IPS DF 4.7 (cell line): Measurements from ENCODE around the gene METTL22.

ENCODE experiments used
- DNase-seq: peaks from one replicate; pipeline ENCODE4 v3.0.0-alpha.2; 2013; ENCODE audit warnings: low spot score; ENCODE audit errors: extremely low read depth

Gene METTL22, protein sequence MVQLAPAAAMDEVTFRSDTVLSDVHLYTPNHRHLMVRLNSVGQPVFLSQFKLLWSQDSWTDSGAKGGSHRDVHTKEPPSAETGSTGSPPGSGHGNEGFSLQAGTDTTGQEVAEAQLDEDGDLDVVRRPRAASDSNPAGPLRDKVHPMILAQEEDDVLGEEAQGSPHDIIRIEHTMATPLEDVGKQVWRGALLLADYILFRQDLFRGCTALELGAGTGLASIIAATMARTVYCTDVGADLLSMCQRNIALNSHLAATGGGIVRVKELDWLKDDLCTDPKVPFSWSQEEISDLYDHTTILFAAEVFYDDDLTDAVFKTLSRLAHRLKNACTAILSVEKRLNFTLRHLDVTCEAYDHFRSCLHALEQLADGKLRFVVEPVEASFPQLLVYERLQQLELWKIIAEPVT

GRCh38 chr16:8621572-8622314, at the start of gene METTL22:
Gene METTL22, plus strand, starts transcription at chr16:8621698. Its CDS starts 3,968 bp downstream, at chr16:8625666.
- DNase-seq = peak; percentile 30

DNA sequence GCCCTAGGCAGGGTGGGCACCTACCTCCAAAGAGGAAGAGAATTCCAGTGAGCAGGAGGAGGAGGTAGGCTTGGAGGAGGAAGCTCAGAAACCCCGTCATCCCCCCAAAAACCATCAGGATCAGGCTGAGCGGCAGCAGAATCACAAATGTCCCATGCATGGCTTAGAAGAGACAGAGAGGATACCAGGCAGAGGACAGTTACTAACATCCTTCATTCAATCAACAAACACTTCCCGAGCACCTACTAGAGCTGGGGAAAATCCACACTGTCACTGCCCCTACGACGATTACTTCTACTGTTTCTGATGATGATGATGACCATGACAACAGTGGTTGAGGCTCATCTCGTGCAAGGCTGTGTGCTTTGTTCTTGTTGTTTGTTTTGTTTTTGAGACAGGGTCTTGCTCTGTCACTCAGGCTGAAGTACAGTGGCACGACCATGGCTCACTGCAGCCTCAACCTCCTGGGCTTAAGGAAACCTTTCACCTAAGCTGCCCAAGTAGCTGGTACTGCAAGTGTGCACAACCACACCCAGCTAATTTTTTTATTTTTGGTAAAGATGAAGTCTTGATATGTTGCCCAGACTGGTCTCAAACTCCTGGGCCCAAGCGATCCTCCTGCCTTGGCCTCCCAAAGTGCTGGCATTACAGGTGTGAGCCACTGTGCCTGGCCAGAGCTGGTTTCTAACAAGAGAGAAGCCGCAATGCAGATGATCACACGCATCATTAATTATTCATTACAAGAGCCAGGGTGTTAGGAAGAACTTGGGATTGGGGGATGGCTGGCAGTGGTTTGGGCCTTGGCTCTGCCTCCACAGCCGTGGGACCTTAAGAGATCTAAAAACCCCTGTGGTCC, 49.2 kb upstream of the METTL22 start:
- DNase-seq = no peak

DNA sequence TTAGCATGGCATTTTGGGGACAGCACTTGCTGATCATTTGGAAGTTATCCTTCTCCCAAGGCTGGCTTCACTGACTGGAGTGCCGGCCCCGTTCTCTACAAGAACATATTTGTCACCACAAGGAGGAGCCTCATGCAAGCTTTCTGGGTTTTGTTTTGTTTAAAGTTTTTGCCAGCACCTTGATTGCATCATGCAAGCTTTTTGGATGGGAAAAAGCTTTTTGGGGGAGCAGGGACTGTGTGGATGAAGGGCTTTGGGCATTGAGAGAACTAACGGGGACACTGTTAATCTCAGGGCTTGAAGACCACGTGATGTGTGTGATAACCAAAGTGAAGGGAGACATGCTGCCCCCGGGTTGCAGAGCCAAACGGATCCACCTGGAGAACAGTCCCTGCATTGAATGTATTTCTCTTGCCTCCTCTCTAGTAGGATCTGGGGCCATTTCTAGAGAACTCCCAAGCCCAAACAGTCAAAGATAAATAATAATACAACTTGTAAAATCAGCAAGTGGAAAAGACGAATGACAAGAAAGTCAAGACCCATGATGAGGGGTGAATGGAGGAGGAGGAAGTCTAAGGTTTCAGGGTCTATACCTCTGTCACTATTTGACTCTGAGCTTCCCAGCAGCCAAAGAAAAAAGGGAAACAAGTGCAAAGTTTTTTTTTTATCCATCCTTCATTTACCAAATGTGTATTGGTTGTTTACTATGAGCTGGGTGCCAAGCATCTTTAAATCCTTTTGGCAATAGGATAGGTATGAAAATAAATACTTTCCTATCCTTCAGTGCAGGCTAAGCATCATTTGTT, 48.4 kb upstream of the METTL22 start:
- no peak for DNase-seq

DNA sequence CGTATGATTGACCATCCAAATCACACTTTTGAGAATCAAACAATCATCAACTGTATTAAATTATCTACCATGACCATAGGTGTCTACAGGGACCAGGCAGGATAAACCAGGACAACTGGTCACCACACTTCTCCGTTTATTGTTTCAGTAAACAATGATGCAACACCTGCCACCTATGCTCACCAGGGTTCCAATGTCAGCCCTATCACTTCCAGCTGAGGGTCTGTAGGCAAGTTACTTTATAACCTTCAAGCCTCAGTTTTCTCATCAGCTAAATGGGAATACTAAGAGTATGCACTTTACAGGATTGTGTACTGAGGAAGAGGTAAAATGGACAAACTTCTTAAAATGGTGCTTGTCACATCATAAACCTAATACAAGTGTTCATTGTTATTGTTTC, 46.1 kb upstream of the METTL22 start:
- no peak for DNase-seq

DNA sequence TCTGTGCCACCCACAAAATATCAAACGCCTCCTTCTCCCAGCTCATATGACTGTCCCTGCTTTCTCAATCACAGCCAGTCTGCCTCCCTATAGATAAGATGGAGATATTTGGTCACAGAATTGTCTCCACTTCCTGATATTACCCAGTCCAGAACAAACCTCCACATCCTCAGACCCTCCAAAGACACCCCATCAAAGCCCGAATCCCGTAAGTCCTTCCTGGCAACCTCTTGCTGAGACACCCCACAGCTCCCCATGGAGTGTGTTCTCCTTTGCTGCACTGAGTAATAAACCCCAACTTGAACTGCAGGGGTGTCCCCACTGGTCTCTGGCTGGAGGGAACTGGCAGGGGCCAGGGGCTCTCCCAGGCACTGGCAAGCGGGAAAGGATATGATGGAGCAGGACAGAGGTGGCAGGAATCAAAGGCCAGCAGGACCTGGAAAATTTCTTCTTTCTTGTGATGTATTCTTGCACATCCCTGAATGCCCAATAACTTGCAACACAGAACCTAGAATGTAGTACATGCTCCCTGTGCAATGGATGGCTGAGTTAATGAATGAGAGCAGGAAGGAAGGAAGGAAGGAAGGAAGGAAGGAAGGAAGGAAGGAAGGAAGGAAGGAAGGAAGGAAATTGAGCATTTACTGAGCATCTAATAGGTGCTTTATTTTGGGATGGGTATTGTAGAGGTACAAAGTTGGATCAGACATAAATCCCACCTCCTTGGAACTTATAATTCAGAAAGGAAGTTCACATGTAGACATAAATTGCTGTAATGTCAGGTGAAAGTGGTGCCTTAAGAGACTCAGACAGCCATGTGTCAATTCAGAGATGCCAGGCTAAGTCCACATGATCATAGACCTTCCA, 45.1 kb upstream of the METTL22 start:
- no peak for DNase-seq

DNA sequence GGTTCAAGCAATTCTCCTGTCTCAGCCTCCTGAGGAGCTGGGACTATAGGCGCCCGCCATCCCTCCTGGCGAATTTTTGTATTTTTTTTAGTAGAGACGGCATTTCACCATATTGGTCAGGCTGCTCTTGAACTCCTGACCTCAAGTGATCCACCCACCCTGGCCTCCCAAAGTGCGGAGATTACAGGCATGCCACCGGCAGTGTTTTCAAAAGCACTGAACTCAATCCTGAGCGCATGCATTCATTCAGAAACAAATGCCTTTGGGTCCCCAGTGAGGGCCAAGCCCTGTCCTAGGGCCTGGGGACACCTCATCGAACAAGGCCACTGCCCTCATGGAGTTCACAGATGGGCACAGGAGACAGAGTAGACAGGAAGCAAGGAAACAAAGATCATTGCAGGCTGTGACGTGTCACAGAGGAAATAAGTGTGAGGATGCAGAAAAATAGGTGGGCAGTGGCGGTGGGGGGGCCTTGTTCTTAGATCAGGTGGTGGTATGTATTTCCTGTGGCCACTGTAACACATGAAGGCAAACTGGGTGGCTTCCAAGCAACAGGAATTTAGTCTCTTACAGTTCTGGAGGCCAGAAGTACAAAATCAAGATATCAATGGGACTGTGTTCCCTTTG, 43.7 kb upstream of the METTL22 start:
- no peak for DNase-seq

- DNase-seq = no peak
Measured at GRCh38 chr16:8579559-8579958, 41.9 kb upstream of the METTL22 start.

GRCh38 chr16:8581831-8582580, 39.5 kb upstream of the METTL22 start:
- no peak for DNase-seq

DNA sequence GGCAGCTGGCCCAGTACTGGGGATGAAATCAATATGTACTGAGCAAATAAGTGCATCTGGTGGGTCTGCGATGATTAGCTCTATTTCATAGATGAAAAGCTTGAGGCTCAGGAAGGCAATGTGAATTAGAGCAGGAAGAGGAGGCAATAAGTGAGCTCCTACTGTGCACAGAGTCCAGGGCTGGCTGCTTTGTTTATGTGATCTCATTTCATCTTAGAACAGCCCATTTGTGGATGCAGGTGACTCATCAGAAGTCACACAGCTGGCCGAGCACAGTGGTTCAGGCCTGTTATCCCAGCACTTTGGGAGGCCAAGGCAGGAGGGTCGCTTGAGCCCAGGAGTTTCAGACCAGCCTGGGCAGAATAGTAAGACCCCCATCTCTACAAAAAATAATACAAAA, 38.3 kb upstream of the METTL22 start:
- DNase-seq = no peak

- no peak for DNase-seq
Measured at GRCh38 chr16:8583732-8584131, 37.8 kb upstream of the METTL22 start.

DNA sequence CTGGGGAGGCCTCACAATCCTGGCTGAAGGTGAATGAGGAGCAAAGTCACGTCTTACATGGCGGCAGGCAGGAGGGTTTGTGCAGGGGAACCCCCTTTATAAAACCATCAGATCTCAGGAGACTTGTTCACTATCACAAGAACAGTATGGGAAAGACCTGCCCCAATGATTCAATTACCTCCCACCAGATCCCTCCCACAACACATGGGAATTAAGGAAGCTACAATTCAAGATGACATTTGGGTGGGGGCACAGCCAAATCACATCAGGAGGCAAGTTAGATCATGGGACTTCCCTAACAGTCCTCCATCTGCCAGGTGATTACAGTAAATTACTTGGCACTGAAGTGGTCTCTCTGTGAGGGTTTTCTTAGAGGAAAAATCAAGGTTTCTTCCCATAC, 36.5 kb upstream of the METTL22 start:
- DNase-seq = no peak

GRCh38 chr16:8585857-8586256, 35.6 kb upstream of the METTL22 start:
- no peak for DNase-seq

GRCh38 chr16:8587065-8587464, 34.4 kb upstream of the METTL22 start:
- DNase-seq = no peak

DNA sequence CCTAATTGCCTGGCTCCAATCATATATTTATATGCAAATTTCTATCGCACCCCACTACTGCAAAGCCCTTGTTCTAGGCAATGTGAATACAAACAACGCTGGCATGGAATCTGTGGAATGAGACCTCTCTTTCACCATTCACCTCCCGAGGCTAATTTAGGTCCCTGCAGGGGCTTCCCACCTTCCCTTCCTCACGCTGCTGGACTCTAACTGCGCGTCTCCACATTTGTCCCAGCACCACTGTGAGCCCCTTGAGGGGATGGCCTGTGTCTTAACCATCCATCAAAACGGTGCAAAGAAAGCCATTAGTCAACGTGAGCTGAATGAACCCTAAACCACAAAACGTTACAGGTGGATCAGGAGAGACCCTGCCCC, 32.8 kb upstream of the METTL22 start:
- DNase-seq = no peak

DNA sequence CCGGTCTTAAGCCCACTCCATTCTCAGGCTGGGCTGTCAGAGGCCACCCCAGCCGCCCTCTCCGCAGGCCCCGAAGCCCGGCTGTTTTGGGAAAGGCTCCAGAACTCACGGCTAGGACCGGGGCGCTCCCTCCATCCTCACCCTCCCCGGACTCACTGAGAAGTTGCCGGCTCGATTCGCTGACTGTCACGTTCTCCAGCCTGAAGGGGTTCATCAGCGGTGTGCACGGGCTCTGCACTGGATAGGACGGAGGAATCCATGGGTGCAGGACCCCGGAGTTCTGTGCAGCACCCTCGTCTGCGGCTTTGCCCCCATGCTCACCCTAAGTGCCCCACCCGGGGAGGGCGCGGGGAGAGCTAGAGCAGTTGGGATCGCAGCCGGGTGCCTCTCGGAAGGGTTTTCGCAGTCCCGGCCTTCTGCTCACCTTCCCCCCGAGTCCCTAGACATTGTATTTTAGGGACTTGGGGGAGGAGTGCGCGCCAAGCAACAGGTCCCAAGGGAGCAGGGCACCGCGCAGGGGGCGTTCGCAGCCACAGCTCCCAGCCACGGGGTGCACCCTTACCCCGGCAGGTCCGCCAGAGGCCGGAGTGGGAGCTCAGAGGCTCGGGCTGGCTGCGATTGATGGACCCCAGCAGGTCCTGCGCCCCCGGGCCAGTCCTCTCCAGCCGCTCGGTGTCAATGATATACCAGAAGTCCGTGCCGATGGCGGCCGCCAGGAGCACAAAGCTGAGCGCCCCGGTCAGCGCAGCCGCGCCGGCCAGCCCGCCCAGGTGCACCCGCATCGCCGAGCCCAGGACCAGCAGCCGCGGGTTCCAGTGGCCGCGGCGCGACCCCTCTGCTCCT, 32.2 kb upstream of the METTL22 start:
- DNase-seq = no peak

DNA sequence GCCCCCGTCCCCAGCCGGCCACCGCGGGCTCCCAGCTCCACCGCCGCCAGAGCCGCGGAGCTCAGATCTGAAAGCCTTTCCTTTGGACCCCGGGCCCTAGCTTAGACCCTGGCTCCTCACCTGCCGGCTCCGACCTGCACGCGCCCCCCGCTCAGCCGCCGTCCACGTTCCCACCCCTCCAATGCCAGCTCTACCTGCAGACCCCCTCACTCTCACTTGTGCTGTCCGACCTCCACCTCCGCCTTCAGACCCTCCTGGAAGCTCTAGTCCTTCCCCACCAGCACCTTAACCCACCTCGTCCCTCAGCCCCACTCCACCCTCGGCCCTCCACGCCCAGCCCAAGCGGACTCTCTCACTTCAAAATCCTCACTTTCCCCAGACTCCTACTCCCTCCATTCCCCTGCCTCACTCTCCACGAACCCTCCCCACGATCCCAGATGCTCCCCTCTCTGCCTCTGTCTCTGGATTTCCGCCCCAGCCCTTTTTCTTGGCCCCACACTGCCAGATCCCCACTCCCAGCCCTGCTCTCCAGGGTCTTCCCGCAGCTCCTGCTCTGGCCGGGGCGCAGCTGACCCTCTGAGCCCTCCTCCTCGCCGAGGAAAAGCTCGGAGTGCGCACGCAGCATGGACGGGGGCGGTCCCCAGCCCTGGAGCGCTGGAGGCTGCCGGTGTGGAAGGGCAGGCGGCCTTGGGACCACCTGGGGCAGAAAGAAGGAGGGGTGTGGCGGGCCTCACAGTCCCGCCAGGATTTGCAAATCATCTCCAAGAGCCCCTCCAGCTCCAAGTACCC, 31.4 kb upstream of the METTL22 start, which contains the start of gene TMEM114:
Gene TMEM114, minus strand, starts transcription at position 612 of the 789 bp plus-strand sequence. CDS start 673 bp downstream, outside the sequence.
- DNase-seq = no peak

DNA sequence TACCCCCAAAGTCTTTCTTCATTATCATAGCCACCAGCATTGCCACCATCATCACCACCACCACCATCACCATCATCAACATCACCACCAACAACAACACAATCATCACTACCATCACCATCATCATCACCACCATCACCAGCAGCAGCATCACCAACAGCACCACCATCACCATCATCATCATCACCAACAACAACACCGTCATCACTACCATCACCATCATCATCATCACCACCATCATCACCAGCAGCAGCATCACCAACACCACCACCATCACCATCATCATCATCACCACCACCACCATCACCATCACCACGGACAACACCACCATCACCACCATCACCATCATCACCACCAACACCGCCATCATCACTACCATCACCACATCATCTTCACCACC, 30.7 kb upstream of the METTL22 start:
- no peak for DNase-seq
